SK-N-SH treated with all-trans-retinoic acid at 6 μM for 48 hours (cell line): ENCODE results near the gene SART1.
A peak's percentile ranks its signal among the peaks of the same experiment; 100 is the strongest.

Source experiments
- ATAC-seq: fragments of 200-7000 bp; cut with Tn5 transposase; 3 replicates; pipeline ENCODE4 v1.9.1; 2020; ENCODE audit warnings: mild to moderate bottlenecking, moderate library complexity
- ARNTL ChIP-seq: fragments of 450-650 bp; formaldehyde crosslinking; IDR thresholded peaks from 2 replicates; pipeline ENCODE4 v1.5.0; 2020; ENCODE audit warnings: low read depth, mild to moderate bottlenecking, moderate library complexity, borderline replicate concordance
- CSDC2 ChIP-seq: fragments of 250-450 bp; sonication (Bioruptor Pico); IDR thresholded peaks from 2 replicates; pipeline ENCODE4 v1.5.0; 2020; ENCODE audit warnings: mild to moderate bottlenecking, moderate library complexity
- ESRRG ChIP-seq: fragments of 250-450 bp; sonication (Bioruptor Pico); IDR thresholded peaks from 2 replicates; pipeline ENCODE4 v1.6.1; 2021; ENCODE audit warnings: mild to moderate bottlenecking
- GLIS3 ChIP-seq: fragments of 250-450 bp; sonication (Bioruptor Pico); IDR thresholded peaks from 2 replicates; pipeline ENCODE4 v1.5.0; 2020; ENCODE audit warnings: mild to moderate bottlenecking, moderate library complexity
- ISL1 ChIP-seq: fragments of 250-450 bp; sonication (Bioruptor Pico); IDR thresholded peaks from 2 replicates; pipeline ENCODE4 v2.1.2; 2022; ENCODE audit warnings: mild to moderate bottlenecking, moderate library complexity
- OSR1 ChIP-seq: fragments of 250-450 bp; sonication (Bioruptor Pico); IDR thresholded peaks from 2 replicates; pipeline ENCODE4 v1.8.0; 2022; ENCODE audit warnings: moderate library complexity, mild to moderate bottlenecking, inconsistent platforms
- PPARA ChIP-seq: fragments of 250-450 bp; sonication (Bioruptor Pico); IDR thresholded peaks from 2 replicates; pipeline ENCODE4 v1.5.0; 2020; ENCODE audit warnings: mild to moderate bottlenecking, borderline replicate concordance
- RARB ChIP-seq: fragments of 250-450 bp; sonication (Bioruptor Pico); IDR thresholded peaks from 2 replicates; pipeline ENCODE4 v1.8.0; 2021; ENCODE audit warnings: mild to moderate bottlenecking, moderate library complexity
- SNAI2 ChIP-seq: fragments of 250-450 bp; sonication (Bioruptor Pico); IDR thresholded peaks from 2 replicates; pipeline ENCODE4 v1.5.0; 2020; ENCODE audit warnings: mild to moderate bottlenecking, moderate library complexity
- TOX ChIP-seq: fragments of 250-450 bp; sonication (Bioruptor Pico); IDR thresholded peaks from 2 replicates; pipeline ENCODE4 v1.8.0; 2021; ENCODE audit warnings: mild to moderate bottlenecking, moderate library complexity, borderline replicate concordance
- ZC3H10 ChIP-seq: fragments of 250-450 bp; sonication (Bioruptor Pico); IDR thresholded peaks from 2 replicates; pipeline ENCODE4 v1.5.1; 2021; ENCODE audit warnings: mild to moderate bottlenecking, moderate library complexity
- ZFP3 ChIP-seq: fragments of 250-450 bp; sonication (Bioruptor Pico); IDR thresholded peaks from 2 replicates; pipeline ENCODE4 v1.5.0; 2020; ENCODE audit warnings: mild to moderate bottlenecking, moderate library complexity
- ZFP30 ChIP-seq: fragments of 450-650 bp; formaldehyde crosslinking; IDR thresholded peaks from 2 replicates; pipeline ENCODE4 v1.5.0; 2022; ENCODE audit warnings: mild to moderate bottlenecking, moderate library complexity
- ZNF565 ChIP-seq: fragments of 450-650 bp; formaldehyde crosslinking; conservative IDR thresholded peaks from 2 replicates; pipeline ENCODE4 v1.5.0; 2020; ENCODE audit warnings: low read depth, mild to moderate bottlenecking, moderate library complexity
- ZNF70 ChIP-seq: fragments of 450-650 bp; formaldehyde crosslinking; IDR thresholded peaks from 2 replicates; pipeline ENCODE4 v1.5.0; 2020; ENCODE audit warnings: mild to moderate bottlenecking, moderate library complexity
- ZNF8 ChIP-seq: fragments of 450-650 bp; formaldehyde crosslinking; IDR thresholded peaks from 2 replicates; pipeline ENCODE4 v1.5.0; 2020; ENCODE audit warnings: mild to moderate bottlenecking, moderate library complexity
- TF ChIP-seq, protein P1 (sequence below): fragments of 250-450 bp; sonication (Bioruptor Pico); IDR thresholded peaks from 2 replicates; pipeline ENCODE4 v1.5.1; 2021; ENCODE audit warnings: mild to moderate bottlenecking, moderate library complexity
- TF ChIP-seq, protein P2 (sequence below): fragments of 250-450 bp; sonication (Bioruptor Pico); IDR thresholded peaks from 2 replicates; pipeline ENCODE4 v1.5.0; 2020; ENCODE audit warnings: mild to moderate bottlenecking, moderate library complexity
- TF ChIP-seq, protein P3 (sequence below): fragments of 250-450 bp; sonication (Bioruptor Pico); IDR thresholded peaks from 2 replicates; pipeline ENCODE4 v1.8.0; 2020; ENCODE audit warnings: mild to moderate bottlenecking, moderate library complexity, borderline replicate concordance

SART1 gene

DNA sequence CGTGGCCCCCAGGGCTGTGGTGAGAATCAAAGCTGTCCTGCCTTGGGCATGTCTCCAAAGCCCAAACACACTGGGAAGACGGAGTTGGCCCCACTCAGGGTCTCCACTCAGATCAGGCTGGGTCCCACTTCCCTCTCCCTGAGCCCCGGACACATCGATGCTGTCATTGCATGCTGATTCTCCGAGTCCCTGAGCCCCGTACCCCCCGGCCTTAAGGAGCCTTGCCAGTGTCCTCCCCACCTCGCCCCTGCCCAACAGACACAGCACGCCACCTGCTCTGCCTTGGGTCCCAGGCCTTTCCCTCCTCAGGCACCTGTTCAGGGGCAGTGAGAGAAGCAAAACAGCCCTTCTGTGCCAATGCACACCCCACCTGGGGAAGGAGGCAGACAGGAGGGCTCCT lies 25.8 kb downstream of the SART1 start:
- no peak for TF ChIP-seq ZNF70 (CRISPR knock-in tag)
- TF ChIP-seq, protein P1, sequence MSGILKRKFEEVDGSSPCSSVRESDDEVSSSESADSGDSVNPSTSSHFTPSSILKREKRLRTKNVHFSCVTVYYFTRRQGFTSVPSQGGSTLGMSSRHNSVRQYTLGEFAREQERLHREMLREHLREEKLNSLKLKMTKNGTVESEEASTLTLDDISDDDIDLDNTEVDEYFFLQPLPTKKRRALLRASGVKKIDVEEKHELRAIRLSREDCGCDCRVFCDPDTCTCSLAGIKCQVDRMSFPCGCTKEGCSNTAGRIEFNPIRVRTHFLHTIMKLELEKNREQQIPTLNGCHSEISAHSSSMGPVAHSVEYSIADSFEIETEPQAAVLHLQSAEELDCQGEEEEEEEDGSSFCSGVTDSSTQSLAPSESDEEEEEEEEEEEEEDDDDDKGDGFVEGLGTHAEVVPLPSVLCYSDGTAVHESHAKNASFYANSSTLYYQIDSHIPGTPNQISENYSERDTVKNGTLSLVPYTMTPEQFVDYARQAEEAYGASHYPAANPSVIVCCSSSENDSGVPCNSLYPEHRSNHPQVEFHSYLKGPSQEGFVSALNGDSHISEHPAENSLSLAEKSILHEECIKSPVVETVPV (CRISPR knock-in tag) = no peak
- TF ChIP-seq, protein P2, sequence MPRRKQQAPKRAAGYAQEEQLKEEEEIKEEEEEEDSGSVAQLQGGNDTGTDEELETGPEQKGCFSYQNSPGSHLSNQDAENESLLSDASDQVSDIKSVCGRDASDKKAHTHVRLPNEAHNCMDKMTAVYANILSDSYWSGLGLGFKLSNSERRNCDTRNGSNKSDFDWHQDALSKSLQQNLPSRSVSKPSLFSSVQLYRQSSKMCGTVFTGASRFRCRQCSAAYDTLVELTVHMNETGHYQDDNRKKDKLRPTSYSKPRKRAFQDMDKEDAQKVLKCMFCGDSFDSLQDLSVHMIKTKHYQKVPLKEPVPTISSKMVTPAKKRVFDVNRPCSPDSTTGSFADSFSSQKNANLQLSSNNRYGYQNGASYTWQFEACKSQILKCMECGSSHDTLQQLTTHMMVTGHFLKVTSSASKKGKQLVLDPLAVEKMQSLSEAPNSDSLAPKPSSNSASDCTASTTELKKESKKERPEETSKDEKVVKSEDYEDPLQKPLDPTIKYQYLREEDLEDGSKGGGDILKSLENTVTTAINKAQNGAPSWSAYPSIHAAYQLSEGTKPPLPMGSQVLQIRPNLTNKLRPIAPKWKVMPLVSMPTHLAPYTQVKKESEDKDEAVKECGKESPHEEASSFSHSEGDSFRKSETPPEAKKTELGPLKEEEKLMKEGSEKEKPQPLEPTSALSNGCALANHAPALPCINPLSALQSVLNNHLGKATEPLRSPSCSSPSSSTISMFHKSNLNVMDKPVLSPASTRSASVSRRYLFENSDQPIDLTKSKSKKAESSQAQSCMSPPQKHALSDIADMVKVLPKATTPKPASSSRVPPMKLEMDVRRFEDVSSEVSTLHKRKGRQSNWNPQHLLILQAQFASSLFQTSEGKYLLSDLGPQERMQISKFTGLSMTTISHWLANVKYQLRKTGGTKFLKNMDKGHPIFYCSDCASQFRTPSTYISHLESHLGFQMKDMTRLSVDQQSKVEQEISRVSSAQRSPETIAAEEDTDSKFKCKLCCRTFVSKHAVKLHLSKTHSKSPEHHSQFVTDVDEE = no peak
- TF ChIP-seq ZNF565 (CRISPR knock-in tag) = no peak
- no peak for TF ChIP-seq CSDC2 (CRISPR knock-in tag)
- TF ChIP-seq ARNTL (CRISPR knock-in tag) = no peak
- TF ChIP-seq, protein P3, sequence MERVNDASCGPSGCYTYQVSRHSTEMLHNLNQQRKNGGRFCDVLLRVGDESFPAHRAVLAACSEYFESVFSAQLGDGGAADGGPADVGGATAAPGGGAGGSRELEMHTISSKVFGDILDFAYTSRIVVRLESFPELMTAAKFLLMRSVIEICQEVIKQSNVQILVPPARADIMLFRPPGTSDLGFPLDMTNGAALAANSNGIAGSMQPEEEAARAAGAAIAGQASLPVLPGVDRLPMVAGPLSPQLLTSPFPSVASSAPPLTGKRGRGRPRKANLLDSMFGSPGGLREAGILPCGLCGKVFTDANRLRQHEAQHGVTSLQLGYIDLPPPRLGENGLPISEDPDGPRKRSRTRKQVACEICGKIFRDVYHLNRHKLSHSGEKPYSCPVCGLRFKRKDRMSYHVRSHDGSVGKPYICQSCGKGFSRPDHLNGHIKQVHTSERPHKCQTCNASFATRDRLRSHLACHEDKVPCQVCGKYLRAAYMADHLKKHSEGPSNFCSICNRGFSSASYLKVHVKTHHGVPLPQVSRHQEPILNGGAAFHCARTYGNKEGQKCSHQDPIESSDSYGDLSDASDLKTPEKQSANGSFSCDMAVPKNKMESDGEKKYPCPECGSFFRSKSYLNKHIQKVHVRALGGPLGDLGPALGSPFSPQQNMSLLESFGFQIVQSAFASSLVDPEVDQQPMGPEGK (CRISPR knock-in tag) = no peak
- no peak for TF ChIP-seq ZFP30 (CRISPR knock-in tag)
- no peak for TF ChIP-seq GLIS3 (CRISPR knock-in tag)
- no peak for TF ChIP-seq ZFP3
- TF ChIP-seq ZC3H10 = no peak
- TF ChIP-seq, all 23 proteins: peak for 0

DNA sequence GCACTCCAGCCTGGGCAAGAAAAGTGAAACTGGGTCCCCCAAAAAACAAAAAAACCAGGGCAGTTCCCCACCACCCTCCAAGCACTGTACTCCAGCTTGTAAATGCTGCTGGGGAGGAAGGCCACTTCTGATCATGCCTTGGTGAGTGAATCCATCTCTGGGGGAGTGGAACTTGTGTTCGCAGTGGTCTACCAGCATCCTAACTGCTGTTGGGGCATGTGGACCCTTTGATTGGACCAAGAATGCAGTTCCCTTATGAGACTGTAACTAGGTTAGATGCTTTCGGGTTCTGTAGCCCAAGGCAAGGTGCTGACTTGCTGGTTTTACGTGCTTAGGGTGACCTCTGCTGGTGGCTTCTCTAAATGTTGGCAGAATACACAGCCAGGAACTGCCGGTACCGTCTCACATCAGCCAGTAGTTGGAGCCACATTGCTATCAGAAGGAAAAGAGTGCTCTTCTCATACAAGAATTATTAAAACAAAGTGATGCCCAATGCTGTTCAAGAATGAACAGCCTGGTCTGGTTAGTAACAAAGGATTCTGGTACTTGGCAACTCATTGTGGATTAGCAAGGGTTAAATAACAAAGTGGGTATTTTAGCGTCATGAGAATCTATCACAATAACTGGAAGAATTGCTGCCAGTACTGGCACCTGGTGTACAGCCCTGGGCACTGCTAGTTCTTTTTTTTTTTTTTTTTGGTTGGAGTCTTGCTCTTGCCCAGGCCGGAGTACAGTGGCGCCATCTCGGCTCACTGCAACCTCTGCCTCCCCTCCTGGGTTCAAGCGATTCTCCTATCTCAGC lies 27.5 kb downstream of the SART1 start:
- TF ChIP-seq OSR1 (no peak), ZNF70 (CRISPR knock-in tag) (no peak), ZFP30 (CRISPR knock-in tag) (no peak), TOX (no peak)
- TF ChIP-seq, protein P2 = no peak
- ATAC-seq = peak; percentile 99

More for the DNA sequence above, 25.8 kb downstream of the SART1 start:
- no peak for ATAC-seq

DNA sequence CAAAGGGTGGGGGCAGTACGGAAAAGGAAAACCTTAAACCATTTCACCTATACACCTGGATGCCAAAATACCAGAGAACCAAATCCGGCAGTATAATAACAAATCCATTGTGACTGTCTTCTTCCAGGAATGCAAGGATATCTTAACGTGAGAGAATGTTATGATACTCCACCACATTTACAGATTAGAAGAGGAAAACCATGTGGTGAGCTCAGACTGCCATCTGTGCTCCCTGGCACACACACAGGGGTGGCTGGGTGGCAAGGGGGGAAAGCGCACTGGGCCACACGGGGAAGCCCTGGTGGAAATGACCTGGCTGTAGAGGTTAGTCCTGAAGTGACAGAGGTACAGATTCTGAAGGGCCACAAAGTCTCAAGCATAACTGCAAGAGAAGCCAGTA lies 30.5 kb downstream of the SART1 start:
- no peak for ATAC-seq
- TF ChIP-seq ZC3H10 (no peak), SNAI2 (CRISPR knock-in tag) (no peak), ESRRG (CRISPR knock-in tag) (no peak), PPARA (CRISPR knock-in tag) (no peak), CSDC2 (CRISPR knock-in tag) (no peak), ZNF8 (no peak), GLIS3 (CRISPR knock-in tag) (no peak), ARNTL (CRISPR knock-in tag) (no peak), RARB (CRISPR knock-in tag) (no peak), ISL1 (no peak)
- TF ChIP-seq, protein P3 (CRISPR knock-in tag) = no peak
- TF ChIP-seq, protein P1 (CRISPR knock-in tag) = no peak
- TF ChIP-seq, protein P2 = no peak
